Skeletal muscle tissue (tissue), 4 donors: ENCODE data around the gene DNAH1. TPM values are rescaled to one million over a fixed set of nuclear protein-coding genes. Genes with fewer than 3 reads are reported as not detected.

Source experiments
- H3K27ac ChIP-seq: one replicate; pipeline ENCODE4 v1.7.0; 2013; ENCODE audit warnings: mild to moderate bottlenecking, low read depth, low read length, inconsistent platforms
- H3K27me3 ChIP-seq, 3 donors: one replicate each; pipeline ENCODE4 v1.7.0; 2013; ENCODE audit warnings: low read length in 3 of 3; ENCODE audit not compliant: control insufficient read depth in 3 of 3, insufficient read depth in 3 of 3
- H3K36me3 ChIP-seq, 3 donors: one replicate each; pipeline ENCODE4 v1.7.0; 2013; ENCODE audit warnings: low read length in 3 of 3; ENCODE audit not compliant: control insufficient read depth in 3 of 3, insufficient read depth in 3 of 3
- H3K4me1 ChIP-seq, 3 donors: one replicate each; pipeline ENCODE4 v1.7.0; 2013; ENCODE audit warnings: low read length in 3 of 3, mild to moderate bottlenecking in 3 of 3; ENCODE audit not compliant: control insufficient read depth in 3 of 3, insufficient read depth in 3 of 3
- H3K4me3 ChIP-seq, 3 donors: one replicate each; pipeline ENCODE4 v1.7.0; 2013; ENCODE audit warnings: low read length in 3 of 3
- H3K9ac ChIP-seq, 3 donors: one replicate each; pipeline ENCODE4 v1.7.0; 2013; ENCODE audit warnings: low read length in 3 of 3, mild to moderate bottlenecking in 3 of 3, moderate library complexity in 2 of 3, low read depth in 1 of 3
- H3K9me3 ChIP-seq, 3 donors: one replicate each; pipeline ENCODE4 v1.7.0; 2013; ENCODE audit warnings: low read length in 3 of 3; ENCODE audit not compliant: control insufficient read depth in 3 of 3
- total RNA-seq: library from RNA; depleted of rRNA; stranded (reverse); fragments of >200 nt; gene quantifications from one replicate; pipeline ENCODE4 v1.2.3, GENCODE V29; 2014
- donor health status: Osteomylitis.

The DNAH1 gene
- total RNA-seq, 1 donor from 2014 or later, result 2.1 TPM

- no peaks in the 10 kb centered on the region for H3K9me3 ChIP-seq
- no peaks in the 10 kb centered on the region for H3K27me3 ChIP-seq
- H3K4me1 ChIP-seq, result no peaks in the 10 kb centered on the region
- H3K36me3 ChIP-seq, result peaks cover 5 to 10% (median 8%) of the 10 kb centered on the region in 3 donors
- H3K9ac ChIP-seq, result no peak overlapping the region
- no peak overlapping the region for H3K27ac ChIP-seq
- H3K4me3 ChIP-seq, result no peak overlapping the region
Measured at GRCh38 chr3:52297242-52298148, 18.6 kb upstream of the DNAH1 start.

DNA sequence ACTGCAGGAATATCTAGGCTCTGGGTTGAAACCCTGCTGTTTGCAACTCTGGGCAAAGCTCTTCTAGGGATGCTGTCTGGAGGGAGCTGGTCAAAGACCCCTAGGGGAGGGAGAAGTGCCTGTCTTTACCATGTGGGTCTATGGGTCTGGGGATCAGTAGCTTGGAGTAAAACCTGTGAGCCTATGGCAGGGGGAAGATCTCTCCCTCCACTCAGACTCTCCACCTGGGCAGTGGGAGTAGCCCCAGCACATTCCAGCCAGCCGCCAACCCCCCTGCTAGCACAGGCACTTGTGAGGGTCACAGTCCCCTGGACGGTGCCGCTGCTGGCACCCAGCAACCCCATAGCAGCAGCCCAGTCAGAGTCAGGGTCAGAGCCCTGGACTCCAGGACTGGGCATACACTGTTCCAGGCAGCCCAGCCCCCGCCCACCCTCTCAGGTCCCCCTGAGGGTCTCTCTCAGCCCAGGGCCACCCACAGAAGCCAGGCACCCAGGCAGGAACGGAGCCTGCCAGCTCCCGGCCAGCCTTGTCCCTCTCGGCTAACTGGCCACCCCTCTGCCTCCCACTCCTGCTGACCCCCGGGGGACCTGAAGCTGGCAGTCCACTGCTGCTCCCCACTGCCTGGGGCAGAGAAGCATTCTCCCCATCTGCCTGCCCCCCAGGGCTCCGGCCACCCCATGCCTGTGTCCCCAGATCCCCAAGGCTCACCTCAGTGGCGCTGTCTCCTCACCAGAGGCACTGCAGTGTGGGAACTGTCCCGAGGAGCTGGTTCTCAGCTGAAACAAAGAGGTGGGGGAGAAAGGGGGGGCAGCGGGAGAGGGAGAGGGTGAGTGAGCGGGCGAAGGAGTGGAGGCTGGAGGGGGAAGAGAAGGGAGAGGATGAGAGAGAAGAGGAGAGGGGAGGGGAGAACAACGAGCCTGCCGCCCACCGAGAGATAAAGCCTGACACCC is 17.7 kb upstream of the DNAH1 start:
- H3K4me3 ChIP-seq, result no peak overlapping the region
- H3K9ac ChIP-seq, result peak overlapping the region in 1 of 3 donors; percentile 16
- H3K4me1 ChIP-seq, result no peaks in the 10 kb centered on the region
- H3K36me3 ChIP-seq, result peaks cover 0 to 3% (median 2%) of the 10 kb centered on the region in 3 donors
- no peaks in the 10 kb centered on the region for H3K9me3 ChIP-seq
- H3K27ac ChIP-seq, result no peak overlapping the region
- H3K27me3 ChIP-seq, result no peaks in the 10 kb centered on the region

GRCh38 chr3:52299247-52299878 is 16.8 kb upstream of the DNAH1 start:
- Histone ChIP-seq H3K27me3 (no peaks in the 10 kb centered on the region), H3K27ac (no peak overlapping the region), H3K9me3 (no peaks in the 10 kb centered on the region), H3K4me1 (no peaks in the 10 kb centered on the region), H3K4me3 (no peak overlapping the region), H3K9ac (no peak overlapping the region), H3K36me3 (peaks cover 0 to 2% (median 0%) of the 10 kb centered on the region in 3 donors)

DNA sequence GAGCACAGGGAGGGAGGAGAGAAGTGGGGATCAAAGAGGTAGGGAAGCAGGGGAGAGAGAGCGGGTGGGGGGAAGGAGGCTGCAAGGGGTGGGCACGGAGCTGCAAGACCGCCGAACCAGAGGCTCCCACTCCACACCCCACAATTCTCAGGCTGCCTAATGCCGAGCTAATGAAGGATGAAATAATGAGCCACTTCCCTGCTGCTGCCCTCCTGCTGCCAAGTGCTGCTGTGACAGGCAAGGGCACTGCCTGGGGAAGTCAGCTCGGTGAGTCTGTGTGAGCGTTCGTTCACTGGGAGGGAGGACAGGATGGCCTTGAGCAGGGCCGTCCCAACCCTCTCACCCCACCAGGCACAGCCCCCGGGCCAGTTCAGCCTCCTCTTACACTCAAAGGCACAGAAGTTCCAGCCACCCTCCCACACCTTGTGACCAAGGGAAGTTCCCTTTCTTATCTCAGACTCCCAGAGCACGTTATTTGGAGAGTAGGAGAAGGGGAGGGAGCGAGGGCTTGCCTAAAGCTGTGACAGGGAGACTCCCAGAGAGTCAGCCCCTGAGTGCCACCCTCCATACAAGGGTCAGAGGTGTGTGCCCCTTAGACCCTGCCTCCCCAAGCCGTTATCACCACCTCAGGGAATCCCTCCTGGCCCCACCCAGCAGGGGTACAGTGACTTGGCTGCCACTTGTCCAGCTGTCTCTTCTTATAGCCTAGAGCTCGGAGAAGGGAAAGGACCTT is 16.1 kb upstream of the DNAH1 start:
- no peak overlapping the region for H3K4me3 ChIP-seq
- no peaks in the 10 kb centered on the region for H3K4me1 ChIP-seq
- H3K9ac ChIP-seq, result no peak overlapping the region
- no peak overlapping the region for H3K27ac ChIP-seq
- peaks cover 0 to 2% (median 0%) of the 10 kb centered on the region in 3 donors for H3K36me3 ChIP-seq
- H3K9me3 ChIP-seq, result no peaks in the 10 kb centered on the region
- H3K27me3 ChIP-seq, result no peaks in the 10 kb centered on the region

GRCh38 chr3:52302426-52303145 is 13.5 kb upstream of the DNAH1 start:
- Histone ChIP-seq H3K9ac (no peak overlapping the region), H3K9me3 (no peaks in the 10 kb centered on the region), H3K27ac (no peak overlapping the region), H3K4me1 (no peaks in the 10 kb centered on the region), H3K36me3 (no peaks in the 10 kb centered on the region), H3K27me3 (no peaks in the 10 kb centered on the region), H3K4me3 (no peak overlapping the region)

GRCh38 chr3:52303811-52304210 is 12.3 kb upstream of the DNAH1 start:
- H3K27me3 ChIP-seq, result no peaks in the 10 kb centered on the region
- no peaks in the 10 kb centered on the region for H3K9me3 ChIP-seq
- no peaks in the 10 kb centered on the region for H3K36me3 ChIP-seq
- no peaks in the 10 kb centered on the region for H3K4me1 ChIP-seq
- peak overlapping the region in 1 of 3 donors; percentile 16 for H3K9ac ChIP-seq
- H3K27ac ChIP-seq, result no peak overlapping the region
- H3K4me3 ChIP-seq, result no peak overlapping the region

DNA sequence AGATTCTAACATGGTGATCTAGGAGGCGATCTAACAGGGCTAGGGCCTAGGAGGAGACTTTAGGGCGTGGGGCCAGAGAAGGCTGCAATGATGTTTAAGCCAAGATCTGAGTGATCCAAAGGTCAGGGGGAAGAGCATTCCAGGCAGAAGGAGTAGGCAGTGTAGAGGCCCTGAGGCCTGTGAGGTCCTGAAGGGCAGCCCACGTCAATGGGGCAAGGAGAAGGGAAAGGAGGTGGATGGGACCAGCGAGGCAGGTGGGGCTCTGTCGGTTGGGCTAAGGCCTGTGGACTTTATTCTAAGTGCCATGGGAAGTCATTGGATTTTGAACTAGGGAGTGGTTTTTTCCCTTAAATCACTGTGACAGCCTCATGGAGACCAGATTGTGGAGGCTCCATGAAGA is 10.2 kb upstream of the DNAH1 start:
- Histone ChIP-seq H3K27ac (no peak overlapping the region), H3K4me1 (no peaks in the 10 kb centered on the region), H3K9ac (no peak overlapping the region), H3K36me3 (no peaks in the 10 kb centered on the region), H3K4me3 (no peak overlapping the region), H3K27me3 (no peaks in the 10 kb centered on the region), H3K9me3 (no peaks in the 10 kb centered on the region)

DNA sequence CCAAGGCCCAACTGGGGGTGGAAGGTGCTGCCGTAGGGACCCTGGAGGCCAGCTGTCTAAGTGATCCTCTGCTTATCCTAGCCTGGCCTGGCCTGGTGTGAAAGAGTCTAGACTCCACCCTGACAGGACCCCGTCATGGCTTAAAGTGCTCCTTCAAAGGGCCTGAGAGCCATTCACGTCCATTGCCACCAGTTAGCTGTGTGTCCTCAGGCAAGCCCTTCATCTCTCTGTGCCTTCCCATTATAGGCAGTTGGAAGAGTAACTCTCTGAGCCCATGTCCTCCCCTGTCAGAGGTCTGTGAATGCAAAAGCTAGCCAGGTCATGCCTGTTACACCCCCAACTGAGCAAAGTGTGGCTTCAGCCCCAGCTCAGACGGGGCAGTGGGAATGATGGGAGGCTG is 9.1 kb upstream of the DNAH1 start:
- Histone ChIP-seq H3K9ac (no peak overlapping the region), H3K9me3 (no peaks in the 10 kb centered on the region), H3K27ac (no peak overlapping the region), H3K4me3 (no peak overlapping the region), H3K4me1 (no peaks in the 10 kb centered on the region), H3K27me3 (no peaks in the 10 kb centered on the region), H3K36me3 (no peaks in the 10 kb centered on the region)

GRCh38 chr3:52308308-52308707 is 7.8 kb upstream of the DNAH1 start:
- H3K36me3 ChIP-seq, result no peaks in the 10 kb centered on the region
- no peak overlapping the region for H3K4me3 ChIP-seq
- H3K4me1 ChIP-seq, result peaks cover under 1 to 4% (median under 1%) of the 10 kb centered on the region in 3 donors
- H3K27ac ChIP-seq, result no peak overlapping the region
- no peak overlapping the region for H3K9ac ChIP-seq
- no peaks in the 10 kb centered on the region for H3K27me3 ChIP-seq
- no peaks in the 10 kb centered on the region for H3K9me3 ChIP-seq
